ENCODE measurements around the gene GTSF1L. TPM values are rescaled to one million over a fixed set of nuclear protein-coding genes. Genes with fewer than 3 reads are reported as not detected.

Gene GTSF1L
- total and polyA plus RNA-seq, 2 of the 4 experiments (the other 2 are of a cell fraction): not detected

DNA sequence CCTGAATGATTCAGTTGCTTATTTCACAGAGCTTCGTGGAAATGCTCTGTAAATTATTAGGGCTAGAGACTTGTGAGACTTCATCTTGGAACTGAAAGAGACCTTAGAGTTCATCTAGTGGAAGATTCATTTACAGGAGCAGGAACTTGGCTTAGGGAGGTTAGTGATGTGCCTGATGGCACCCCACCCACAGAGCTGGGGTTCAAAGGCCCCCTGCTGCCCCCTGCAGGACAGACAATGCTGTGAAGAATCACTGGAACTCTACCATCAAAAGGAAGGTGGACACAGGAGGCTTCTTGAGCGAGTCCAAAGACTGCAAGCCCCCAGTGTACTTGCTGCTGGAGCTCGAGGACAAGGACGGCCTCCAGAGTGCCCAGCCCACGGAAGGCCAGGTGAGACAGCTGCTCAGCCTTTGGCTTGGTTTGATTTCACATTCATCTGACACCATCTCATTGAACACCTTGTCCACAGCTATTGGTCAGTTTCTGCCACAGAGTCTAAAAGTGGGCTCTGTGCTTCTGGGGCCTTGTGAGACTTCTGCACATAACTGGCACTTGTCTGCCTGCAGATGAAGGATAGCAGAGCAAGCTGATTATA is 34.8 kb downstream of the GTSF1L start:
- Histone ChIP-seq H3K36me3 (ENCODE audit: control insufficient read depth, insufficient read depth, low read length) (peaks cover 2% of the 10 kb centered on the region; the same call in 1 of the 2 replicates), H4K5ac (ENCODE audit: low read depth, low read length) (no peak overlapping the region), H3K23ac (ENCODE audit: low read depth, low read length) (no peak overlapping the region), H3K27me3 (ENCODE audit: control insufficient read depth, insufficient read depth, low read length) (no peaks in the 10 kb centered on the region), H2AK5ac (ENCODE audit: low read depth, low read length) (no peak overlapping the region), H3K56ac (ENCODE audit: extremely low read depth, insufficient read depth, low read length) (no peak overlapping the region), H3K4ac (ENCODE audit: low read depth, low read length) (no peak overlapping the region), H3K9me3 (ENCODE audit: control insufficient read depth, insufficient read depth, low read length) (no peaks in the 10 kb centered on the region), H3K9ac (ENCODE audit: low read depth, low read length) (no peak overlapping the region), H3K79me1 (ENCODE audit: low read depth in 1 of 2, low read length in 2 of 2) (no peaks in the 10 kb centered on the region), H2AK9ac (replicated peaks; ENCODE audit: low read depth, low read length, poor library complexity) (peak overlapping the region; percentile 50), H3K27ac (ENCODE audit: insufficient read depth, low read length) (no peak overlapping the region), H4K91ac (ENCODE audit: insufficient read depth, low read depth, low read length) (no peak overlapping the region), H3K4me1 (ENCODE audit: control insufficient read depth, insufficient read depth, low read length) (no peaks in the 10 kb centered on the region), H3K9me1 (ENCODE audit: insufficient read depth, low read length) (no peaks in the 10 kb centered on the region), H3K4me2 (ENCODE audit: low read depth, low read length) (no peak overlapping the region), H3K4me3 (ENCODE audit: insufficient read depth, low read depth, low read length) (no peak overlapping the region), H4K8ac (ENCODE audit: low read depth in 2 of 2, low read length in 2 of 2) (no peak overlapping the region), H4K20me1 (ENCODE audit: insufficient read depth, low read length) (no peaks in the 10 kb centered on the region; the same call in 1 of the 2 replicates), H3K14ac (replicated peaks; ENCODE audit: low read depth, low read length) (no peak overlapping the region), H2BK20ac (ENCODE audit: low read depth, low read length) (no peak overlapping the region), H3K18ac (ENCODE audit: low read depth, low read length) (no peak overlapping the region), H2BK15ac (ENCODE audit: low read depth, low read length) (no peak overlapping the region), H2BK120ac (ENCODE audit: low read depth, low read length) (no peak overlapping the region), H2BK5ac (ENCODE audit: low read depth, low read length, poor library complexity, severe bottlenecking) (no peak overlapping the region), H2AFZ (replicated peaks; ENCODE audit: low read length, poor library complexity) (peak overlapping the region; percentile 63)
- CTCF ChIA-PET: interaction anchor here (0.6 to 3.3 kb wide), 5 partner anchors 11 to 161 kb away, joined by 3 to 20 read pairs (median 4); no protein-coding TSS in a partner anchor
- no TSS peak for BruUV-seq (replicated peaks)
- peak; percentile 49 for ATAC-seq (ENCODE audit: low read depth)
- intact Hi-C loops (cut with micrococcal nuclease): loop anchor here (1.0 kb wide), 2 partner anchors 154 to 243 kb away; no protein-coding TSS in a partner anchor
- DNase-seq: peak; percentile 18
- 81% methylated on average over 3 of the region's 5 CpGs; no CpG with 5 or more reads in 1 of the 2 experiments for WGBS, 2 experiments (ENCODE audit: extremely low coverage in 2 of 2, insufficient read length in 1 of 2)
- POLR2A ChIA-PET (ENCODE audit: unreplicated experiment): no interaction called here
- dilution Hi-C loops (cut with HindIII; ENCODE audit: low sequenced_read_pairs, unreplicated experiment): no loop called here
- in situ Hi-C loops (cut with MboI; ENCODE audit: low sequenced_read_pairs): loop anchor here (10.0 kb wide), 1 partner anchor 157 kb away; no protein-coding TSS in a partner anchor
- peak; percentile 55 for TF ChIP-seq SMC3 (IDR thresholded peaks at IDR 0.05; ENCODE audit: low read depth, low read length)
- TF ChIP-seq MXI1 (IDR thresholded peaks at IDR 0.05; ENCODE audit: borderline replicate concordance, low read depth, low read length): no peak
- peak; percentile 60 for TF ChIP-seq RAD21 (IDR thresholded peaks at IDR 0.05; ENCODE audit: low read length)
- TF ChIP-seq, protein P1, sequence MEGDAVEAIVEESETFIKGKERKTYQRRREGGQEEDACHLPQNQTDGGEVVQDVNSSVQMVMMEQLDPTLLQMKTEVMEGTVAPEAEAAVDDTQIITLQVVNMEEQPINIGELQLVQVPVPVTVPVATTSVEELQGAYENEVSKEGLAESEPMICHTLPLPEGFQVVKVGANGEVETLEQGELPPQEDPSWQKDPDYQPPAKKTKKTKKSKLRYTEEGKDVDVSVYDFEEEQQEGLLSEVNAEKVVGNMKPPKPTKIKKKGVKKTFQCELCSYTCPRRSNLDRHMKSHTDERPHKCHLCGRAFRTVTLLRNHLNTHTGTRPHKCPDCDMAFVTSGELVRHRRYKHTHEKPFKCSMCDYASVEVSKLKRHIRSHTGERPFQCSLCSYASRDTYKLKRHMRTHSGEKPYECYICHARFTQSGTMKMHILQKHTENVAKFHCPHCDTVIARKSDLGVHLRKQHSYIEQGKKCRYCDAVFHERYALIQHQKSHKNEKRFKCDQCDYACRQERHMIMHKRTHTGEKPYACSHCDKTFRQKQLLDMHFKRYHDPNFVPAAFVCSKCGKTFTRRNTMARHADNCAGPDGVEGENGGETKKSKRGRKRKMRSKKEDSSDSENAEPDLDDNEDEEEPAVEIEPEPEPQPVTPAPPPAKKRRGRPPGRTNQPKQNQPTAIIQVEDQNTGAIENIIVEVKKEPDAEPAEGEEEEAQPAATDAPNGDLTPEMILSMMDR (conservative IDR thresholded peaks at IDR 0.05; ENCODE audit: low read depth, low read length): peak; percentile 52
- no peak for TF ChIP-seq MAFK (IDR thresholded peaks at IDR 0.05; ENCODE audit: low read depth, low read length)

Data from IMR-90 (cell line).